Parathyroid adenoma (tissue), 2 donors: ENCODE measurements around the gene SCN4A.

Experiments used
- H2AFZ ChIP-seq: fragments of 300-600 bp; sonication (generic); one replicate; pipeline ENCODE4 v1.7.0; 2017; ENCODE audit warnings: antibody characterized with exemption, mild to moderate bottlenecking
- H3K27ac ChIP-seq: fragments of 300-600 bp; sonication (generic); one replicate; pipeline ENCODE4 v1.7.0; 2017
- H3K27me3 ChIP-seq: fragments of 300-600 bp; sonication (generic); one replicate; pipeline ENCODE4 v1.7.0; 2017; ENCODE audit warnings: low read length; ENCODE audit not compliant: control insufficient read depth, insufficient read depth
- H3K36me3 ChIP-seq: fragments of 300-600 bp; sonication (generic); one replicate; pipeline ENCODE4 v1.7.0; 2017; ENCODE audit warnings: low read length; ENCODE audit not compliant: control insufficient read depth, insufficient read depth
- H3K4me1 ChIP-seq: fragments of 300-600 bp; sonication (generic); one replicate; pipeline ENCODE4 v1.7.0; 2017; ENCODE audit warnings: control low read depth
- H3K4me2 ChIP-seq: fragments of 300-600 bp; sonication (generic); one replicate; pipeline ENCODE4 v1.7.0; 2017; ENCODE audit warnings: low read length
- H3K4me3 ChIP-seq: fragments of 300-600 bp; sonication (generic); one replicate; pipeline ENCODE4 v1.7.0; 2017; ENCODE audit warnings: low read depth, low read length
- H3K79me2 ChIP-seq: fragments of 300-600 bp; sonication (generic); one replicate; pipeline ENCODE4 v1.7.0; 2017; ENCODE audit warnings: control low read depth
- H3K9ac ChIP-seq: fragments of 300-600 bp; sonication (generic); one replicate; pipeline ENCODE4 v1.7.0; 2017; ENCODE audit warnings: mild to moderate bottlenecking
- H3K9me3 ChIP-seq: fragments of 300-600 bp; sonication (generic); one replicate; pipeline ENCODE4 v1.7.0; 2017; ENCODE audit warnings: low read length; ENCODE audit not compliant: control insufficient read depth
- CTCF ChIP-seq: fragments of 300-600 bp; sonication (generic); IDR thresholded peaks from one replicate; pipeline ENCODE4 v1.7.0; 2017; ENCODE audit warnings: antibody characterized with exemption, mild to moderate bottlenecking
- donor health status: primary hyperparathyroidism.

Gene SCN4A

GRCh38 chr17:63956296-63956920 is 16.3 kb downstream of the SCN4A start:
- H3K79me2 ChIP-seq: no peaks in the 10 kb centered on the region
- no peak for TF ChIP-seq CTCF
- H3K27me3 ChIP-seq: no peaks in the 10 kb centered on the region
- no peak overlapping the region for H3K4me2 ChIP-seq
- peaks cover 14% of the 10 kb centered on the region for H3K4me1 ChIP-seq
- H3K9me3 ChIP-seq: no peaks in the 10 kb centered on the region
- H3K36me3 ChIP-seq: no peaks in the 10 kb centered on the region
- peak overlapping the region; percentile 31 for H3K27ac ChIP-seq
- H3K9ac ChIP-seq: no peak overlapping the region
- H2AFZ ChIP-seq: no peak overlapping the region
- no peak overlapping the region for H3K4me3 ChIP-seq

GRCh38 chr17:63955791-63956190 is 16.9 kb downstream of the SCN4A start:
- peaks cover 14% of the 10 kb centered on the region for H3K4me1 ChIP-seq
- H3K27ac ChIP-seq: no peak overlapping the region
- H3K36me3 ChIP-seq: no peaks in the 10 kb centered on the region
- no peaks in the 10 kb centered on the region for H3K79me2 ChIP-seq
- no peak overlapping the region for H3K9ac ChIP-seq
- no peak overlapping the region for H3K4me3 ChIP-seq
- no peaks in the 10 kb centered on the region for H3K9me3 ChIP-seq
- no peak for TF ChIP-seq CTCF
- no peak overlapping the region for H2AFZ ChIP-seq
- H3K4me2 ChIP-seq: no peak overlapping the region
- H3K27me3 ChIP-seq: no peaks in the 10 kb centered on the region

- Histone ChIP-seq H3K36me3 (no peaks in the 10 kb centered on the region), H3K4me2 (no peak overlapping the region), H3K4me3 (no peak overlapping the region), H2AFZ (no peak overlapping the region), H3K27ac (no peak overlapping the region), H3K9me3 (no peaks in the 10 kb centered on the region), H3K27me3 (no peaks in the 10 kb centered on the region), H3K4me1 (peaks cover 14% of the 10 kb centered on the region), H3K79me2 (no peaks in the 10 kb centered on the region), H3K9ac (no peak overlapping the region)
- TF ChIP-seq CTCF: no peak
Observed at GRCh38 chr17:63955232-63955631, 17.5 kb downstream of the SCN4A start.

- H3K79me2 ChIP-seq: no peaks in the 10 kb centered on the region
- H3K36me3 ChIP-seq: no peaks in the 10 kb centered on the region
- peaks cover 14% of the 10 kb centered on the region for H3K4me1 ChIP-seq
- TF ChIP-seq CTCF: no peak
- peak overlapping the region; percentile 15 for H3K27ac ChIP-seq
- no peak overlapping the region for H3K4me3 ChIP-seq
- no peaks in the 10 kb centered on the region for H3K27me3 ChIP-seq
- peak overlapping the region; percentile 23 for H3K4me2 ChIP-seq
- no peaks in the 10 kb centered on the region for H3K9me3 ChIP-seq
- H3K9ac ChIP-seq: no peak overlapping the region
- peak overlapping the region; percentile 50 for H2AFZ ChIP-seq
Observed at GRCh38 chr17:63954402-63955063, 18.2 kb downstream of the SCN4A start.
